Measurements from ENCODE around the gene COLEC11. TPM values are rescaled to one million over a fixed set of nuclear protein-coding genes. Genes with fewer than 3 reads are reported as not detected.
A peak's percentile ranks its signal among the peaks of the same experiment; 100 is the strongest.

COLEC11 gene
- total and polyA plus RNA-seq, 2 of the 13 experiments (the other 11 are each of a cell fraction or from before 2014, with no cell fraction given), result 1.5 to 3.0 TPM

GRCh38 chr2:3606370-3607201, 11.7 kb downstream of the COLEC11 start (continued):
- TF ChIP-seq, protein P1, sequence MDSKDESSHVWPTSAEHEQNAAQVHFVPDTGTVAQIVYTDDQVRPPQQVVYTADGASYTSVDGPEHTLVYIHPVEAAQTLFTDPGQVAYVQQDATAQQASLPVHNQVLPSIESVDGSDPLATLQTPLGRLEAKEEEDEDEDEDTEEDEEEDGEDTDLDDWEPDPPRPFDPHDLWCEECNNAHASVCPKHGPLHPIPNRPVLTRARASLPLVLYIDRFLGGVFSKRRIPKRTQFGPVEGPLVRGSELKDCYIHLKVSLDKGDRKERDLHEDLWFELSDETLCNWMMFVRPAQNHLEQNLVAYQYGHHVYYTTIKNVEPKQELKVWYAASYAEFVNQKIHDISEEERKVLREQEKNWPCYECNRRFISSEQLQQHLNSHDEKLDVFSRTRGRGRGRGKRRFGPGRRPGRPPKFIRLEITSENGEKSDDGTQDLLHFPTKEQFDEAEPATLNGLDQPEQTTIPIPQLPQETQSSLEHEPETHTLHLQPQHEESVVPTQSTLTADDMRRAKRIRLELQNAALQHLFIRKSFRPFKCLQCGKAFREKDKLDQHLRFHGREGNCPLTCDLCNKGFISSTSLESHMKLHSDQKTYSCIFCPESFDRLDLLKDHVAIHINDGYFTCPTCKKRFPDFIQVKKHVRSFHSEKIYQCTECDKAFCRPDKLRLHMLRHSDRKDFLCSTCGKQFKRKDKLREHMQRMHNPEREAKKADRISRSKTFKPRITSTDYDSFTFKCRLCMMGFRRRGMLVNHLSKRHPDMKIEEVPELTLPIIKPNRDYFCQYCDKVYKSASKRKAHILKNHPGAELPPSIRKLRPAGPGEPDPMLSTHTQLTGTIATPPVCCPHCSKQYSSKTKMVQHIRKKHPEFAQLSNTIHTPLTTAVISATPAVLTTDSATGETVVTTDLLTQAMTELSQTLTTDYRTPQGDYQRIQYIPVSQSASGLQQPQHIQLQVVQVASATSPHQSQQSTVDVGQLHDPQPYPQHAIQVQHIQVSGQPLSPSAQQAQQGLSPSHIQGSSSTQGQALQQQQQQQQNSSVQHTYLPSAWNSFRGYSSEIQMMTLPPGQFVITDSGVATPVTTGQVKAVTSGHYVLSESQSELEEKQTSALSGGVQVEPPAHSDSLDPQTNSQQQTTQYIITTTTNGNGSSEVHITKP (CRISPR knock-in tag; IDR thresholded peaks at IDR 0.05; ENCODE audit: low read depth), result no peak
- TF ChIP-seq ZNF383 (CRISPR knock-in tag; IDR thresholded peaks at IDR 0.05; ENCODE audit: borderline replicate concordance) (no peak), ZNF605 (CRISPR knock-in tag; IDR thresholded peaks at IDR 0.05) (peak; percentile 40; the same call in 1 of the 2 replicates), ZNF607 (CRISPR knock-in tag; IDR thresholded peaks at IDR 0.05; ENCODE audit: borderline replicate concordance) (0 out of 2 replicates have a peak, but pooled peaks have one; percentile 28), FUBP1 (CRISPR knock-in tag; IDR thresholded peaks at IDR 0.05; ENCODE audit: borderline replicate concordance) (no peak), CCDC6 (CRISPR knock-in tag; IDR thresholded peaks at IDR 0.05) (no peak), ZUFSP (CRISPR knock-in tag; IDR thresholded peaks at IDR 0.05; ENCODE audit: borderline replicate concordance) (no peak), REL (CRISPR knock-in tag; conservative IDR thresholded peaks at IDR 0.05) (no peak), CREM (IDR thresholded peaks at IDR 0.05) (no peak), CREM (CRISPR knock-in tag; IDR thresholded peaks at IDR 0.05) (no peak), POLR2G (IDR thresholded peaks at IDR 0.05; ENCODE audit: low read depth, low read length) (no peak), ZFP91 (CRISPR knock-in tag; IDR thresholded peaks at IDR 0.05; ENCODE audit: borderline replicate concordance) (0 out of 2 replicates have a peak, but pooled peaks have one; percentile 55), ZNF792 (CRISPR knock-in tag; IDR thresholded peaks at IDR 0.05) (no peak)
- TF ChIP-seq, protein P2, sequence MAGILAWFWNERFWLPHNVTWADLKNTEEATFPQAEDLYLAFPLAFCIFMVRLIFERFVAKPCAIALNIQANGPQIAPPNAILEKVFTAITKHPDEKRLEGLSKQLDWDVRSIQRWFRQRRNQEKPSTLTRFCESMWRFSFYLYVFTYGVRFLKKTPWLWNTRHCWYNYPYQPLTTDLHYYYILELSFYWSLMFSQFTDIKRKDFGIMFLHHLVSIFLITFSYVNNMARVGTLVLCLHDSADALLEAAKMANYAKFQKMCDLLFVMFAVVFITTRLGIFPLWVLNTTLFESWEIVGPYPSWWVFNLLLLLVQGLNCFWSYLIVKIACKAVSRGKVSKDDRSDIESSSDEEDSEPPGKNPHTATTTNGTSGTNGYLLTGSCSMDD (CRISPR knock-in tag; IDR thresholded peaks at IDR 0.05), result no peak
- TF ChIP-seq, protein P3, sequence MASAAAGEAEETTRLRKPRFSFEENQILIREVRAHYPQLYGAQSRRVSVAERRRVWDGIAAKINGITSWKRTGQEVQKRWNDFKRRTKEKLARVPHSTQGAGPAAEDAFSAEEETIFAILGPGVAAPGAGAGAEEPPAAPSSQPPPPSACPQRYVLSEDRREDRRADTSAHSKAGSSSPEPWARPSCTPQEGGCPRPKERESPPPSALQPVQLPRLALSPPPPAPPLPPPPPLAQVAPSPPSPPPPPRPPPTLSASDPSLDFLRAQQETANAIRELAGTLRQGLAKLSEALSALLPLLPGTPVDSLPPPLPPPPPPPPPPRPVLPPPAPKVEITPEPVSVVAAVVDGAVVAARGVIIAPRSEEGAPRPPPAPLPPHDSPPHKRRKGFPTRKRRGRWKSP (CRISPR knock-in tag; IDR thresholded peaks at IDR 0.05), result no peak
